Upper lobe of left lung (tissue), 4 donors: Measurements from ENCODE around the gene DPP10.

Source experiments
- CTCF ChIP-seq, 6 experiments: fragments of 450-650 bp in 4 of 6; fragments of 200-600 bp in 2 of 6; sonication (generic) in 2 of 6; IDR thresholded peaks; one replicate each; pipeline ENCODE4 v1.5.1; 2016 to 2019; ENCODE audit warnings: antibody characterized with exemption in 6 of 6
- POLR2AphosphoS5 ChIP-seq, 2 donors: sonication (generic); formaldehyde crosslinking; IDR thresholded peaks; one replicate each; pipeline ENCODE4 v1.5.1; 2017; ENCODE audit warnings: antibody characterized with exemption in 2 of 2

DNA sequence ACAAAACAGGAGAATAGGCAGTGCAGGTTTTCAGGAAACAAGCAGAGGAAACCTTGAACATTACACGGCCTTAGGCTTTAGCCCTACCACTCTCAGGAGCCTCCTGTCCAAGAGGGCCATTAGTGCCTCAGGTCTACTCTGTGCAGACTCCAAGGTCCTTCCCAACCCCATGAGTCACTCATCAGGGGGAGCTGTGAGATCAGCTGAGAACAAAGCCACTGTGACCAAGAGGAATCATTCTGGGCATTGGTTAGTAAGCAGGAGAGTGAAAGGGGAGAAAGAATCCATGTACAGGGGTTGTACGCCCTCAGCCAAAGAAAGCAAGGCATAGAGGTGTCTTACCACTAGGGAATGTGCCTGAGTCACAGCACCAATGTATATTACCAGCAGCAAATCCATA lies 680.3 kb downstream of the DPP10 start:
- TF ChIP-seq POLR2AphosphoS5 (IDR thresholded peaks at IDR 0.05) (no peak), CTCF (IDR thresholded peaks at IDR 0.05) (no peak)
